H9 (cell line): Measurements from ENCODE around the gene NUP54. TPM values are rescaled to one million over a fixed set of nuclear protein-coding genes. Genes with fewer than 3 reads are reported as not detected.

ENCODE experiments used
- DNase-seq: peaks from one replicate; pipeline ENCODE4 v3.0.0-alpha.2; 2017
- H2AFZ ChIP-seq: one replicate; pipeline ENCODE4 v1.6.1; 2013; ENCODE audit warnings: mild to moderate bottlenecking, low read length, control low read depth, moderate library complexity
- H2AK5ac ChIP-seq: 2 replicates; pipeline ENCODE4 v1.6.1; 2013; ENCODE audit warnings: low read length, control low read depth, mixed read lengths; ENCODE audit not compliant: insufficient read length
- H2BK120ac ChIP-seq: one replicate; pipeline ENCODE4 v1.6.1; 2013; ENCODE audit warnings: low read depth, mild to moderate bottlenecking, low read length, control low read depth, inconsistent platforms; ENCODE audit not compliant: poor library complexity, severe bottlenecking
- H2BK12ac ChIP-seq: 2 replicates; pipeline ENCODE4 v1.6.1; 2013; ENCODE audit warnings: low read length, control low read depth, mixed read lengths, low read depth; ENCODE audit not compliant: insufficient read length
- H2BK15ac ChIP-seq: 2 replicates; pipeline ENCODE4 v1.6.1; 2013; ENCODE audit warnings: low read depth, low read length, control low read depth
- H2BK20ac ChIP-seq: one replicate; pipeline ENCODE4 v1.6.1; 2013; ENCODE audit warnings: low read depth, mild to moderate bottlenecking, low read length, control low read depth, inconsistent platforms; ENCODE audit not compliant: poor library complexity, severe bottlenecking
- H2BK5ac ChIP-seq: 2 replicates; pipeline ENCODE4 v1.6.1; 2013; ENCODE audit warnings: low read length, control low read depth, mixed read lengths; ENCODE audit not compliant: insufficient read length
- H3K14ac ChIP-seq: 2 replicates; pipeline ENCODE4 v1.6.1; 2013; ENCODE audit warnings: low read length, control low read depth; ENCODE audit not compliant: insufficient read depth
- H3K18ac ChIP-seq: 2 replicates; pipeline ENCODE4 v1.6.1; 2013; ENCODE audit warnings: low read depth, mild to moderate bottlenecking, mixed read lengths, low read length, control low read depth; ENCODE audit not compliant: insufficient read length
- H3K23ac ChIP-seq: 2 replicates; pipeline ENCODE4 v1.6.1; 2013; ENCODE audit warnings: low read length, control low read depth, mixed read lengths, low read depth; ENCODE audit not compliant: insufficient read length
- H3K23me2 ChIP-seq: 2 replicates; pipeline ENCODE4 v1.6.1; 2013; ENCODE audit warnings: low read depth, mild to moderate bottlenecking, mixed read lengths, low read length, control low read depth; ENCODE audit not compliant: insufficient read length, poor library complexity, severe bottlenecking
- H3K27ac ChIP-seq: 2 replicates; pipeline ENCODE4 v1.5.1; 2013; ENCODE audit warnings: low read length, control low read depth, mixed read lengths, low read depth; ENCODE audit not compliant: insufficient read length
- H3K27me3 ChIP-seq: 2 replicates; pipeline ENCODE4 v1.6.1; 2013; ENCODE audit warnings: low read length, control low read depth, inconsistent platforms; ENCODE audit not compliant: insufficient read depth
- H3K4ac ChIP-seq: 2 replicates; pipeline ENCODE4 v1.6.1; 2013; ENCODE audit warnings: low read depth, mild to moderate bottlenecking, control low read depth, inconsistent platforms, low read length, moderate library complexity
- H3K4me1 ChIP-seq: 2 replicates; pipeline ENCODE4 v1.6.1; 2013; ENCODE audit warnings: low read length, control low read depth, inconsistent platforms; ENCODE audit not compliant: insufficient read depth
- H3K4me2 ChIP-seq: 2 replicates; pipeline ENCODE4 v1.6.1; 2013; ENCODE audit warnings: low read length, control low read depth, mixed read lengths; ENCODE audit not compliant: insufficient read length, insufficient read depth
- H3K56ac ChIP-seq: 2 replicates; pipeline ENCODE4 v1.6.1; 2013; ENCODE audit warnings: low read depth, mild to moderate bottlenecking, mixed read lengths, low read length, control low read depth; ENCODE audit not compliant: insufficient read length
- H3K79me1 ChIP-seq: 2 replicates; pipeline ENCODE4 v1.6.1; 2013; ENCODE audit warnings: low read depth, mild to moderate bottlenecking, moderate library complexity, low read length, control low read depth, inconsistent platforms; ENCODE audit not compliant: insufficient read depth, poor library complexity, severe bottlenecking
- H3K79me2 ChIP-seq: 2 replicates; pipeline ENCODE4 v1.6.1; 2013; ENCODE audit warnings: low read length, control low read depth, inconsistent platforms; ENCODE audit not compliant: insufficient read depth
- H3K9ac ChIP-seq: 2 replicates; pipeline ENCODE4 v1.6.1; 2013; ENCODE audit warnings: low read length, control low read depth, mixed read lengths; ENCODE audit not compliant: insufficient read length; ENCODE audit errors: extremely low read depth
- H3K9me3 ChIP-seq: one replicate; pipeline ENCODE4 v1.6.1; 2013; ENCODE audit warnings: low read depth, low read length, inconsistent platforms; ENCODE audit not compliant: control insufficient read depth
- H3T11ph ChIP-seq: one replicate; pipeline ENCODE4 v1.6.1; 2013; ENCODE audit warnings: mild to moderate bottlenecking, low read length, control low read depth, inconsistent platforms
- H4K20me1 ChIP-seq: one replicate; pipeline ENCODE4 v1.6.1; 2013; ENCODE audit not compliant: control insufficient read depth, insufficient read length, insufficient read depth
- H4K5ac ChIP-seq: 2 replicates; pipeline ENCODE4 v1.6.1; 2013; ENCODE audit warnings: low read depth, mild to moderate bottlenecking, mixed read lengths, low read length, control low read depth; ENCODE audit not compliant: insufficient read length
- H4K8ac ChIP-seq: replicated peaks from 2 replicates; pipeline ENCODE4 v1.6.1; 2013; ENCODE audit warnings: low read length, control low read depth, mixed read lengths, low read depth; ENCODE audit not compliant: insufficient read length
- H4K91ac ChIP-seq: 2 replicates; pipeline ENCODE4 v1.6.1; 2013; ENCODE audit warnings: low read depth, mild to moderate bottlenecking, moderate library complexity, mixed read lengths, low read length, control low read depth; ENCODE audit not compliant: insufficient read length
- H3K27ac Mint-ChIP-seq, 3 experiments: 2 replicates in 2 of 3; 3 replicates in 1 of 3; pipeline ENCODE4 v1.8.0; 2020 to 2021; ENCODE audit warnings: mixed read lengths in 3 of 3, mild to moderate bottlenecking in 1 of 3, moderate library complexity in 1 of 3
- H3K27me3 Mint-ChIP-seq: 2 replicates; pipeline ENCODE4 v1.8.0; 2021; ENCODE audit warnings: low read depth, mild to moderate bottlenecking, moderate library complexity, mixed read lengths
- H3K36me3 Mint-ChIP-seq, 3 experiments: 2 replicates in 2 of 3; 3 replicates in 1 of 3; pipeline ENCODE4 v1.8.0; 2020 to 2021; ENCODE audit warnings: low read depth in 3 of 3, mixed read lengths in 3 of 3; ENCODE audit not compliant: insufficient read depth in 1 of 3
- H3K4me1 Mint-ChIP-seq, 2 experiments: 2 replicates each; pipeline ENCODE4 v1.8.0; 2020; ENCODE audit warnings: mixed read lengths in 2 of 2
- H3K4me3 Mint-ChIP-seq, 2 experiments: 2 replicates in 1 of 2; 3 replicates in 1 of 2; pipeline ENCODE4 v1.8.0; 2020 to 2021; ENCODE audit warnings: mild to moderate bottlenecking in 2 of 2, mixed read lengths in 2 of 2, moderate library complexity in 1 of 2
- H3K9me3 Mint-ChIP-seq, 2 experiments: 2 replicates in 1 of 2; 3 replicates in 1 of 2; pipeline ENCODE4 v1.8.0; 2020; ENCODE audit warnings: mild to moderate bottlenecking in 2 of 2, mixed read lengths in 2 of 2, moderate library complexity in 1 of 2
- CTCF ChIP-seq: fragments of 200-600 bp; sonication (generic); conservative IDR thresholded peaks from 3 replicates; pipeline ENCODE4 v1.8.0; 2021; ENCODE audit warnings: antibody characterized with exemption, mild to moderate bottlenecking
- WGBS: extraction: QIAGEN DNeasy Blood & Tissue Kit; methylation state at CpG from one replicate; pipeline ENCODE4 v1.1.7; 2013; ENCODE audit warnings: missing lambda C conversion rate, low lambda C conversion rate, mixed read lengths; ENCODE audit not compliant: insufficient read length; ENCODE audit errors: extremely low coverage; 5-methylcytosine and 5-hydroxymethylcytosine counted together
- total RNA-seq: library from RNA; stranded (reverse); gene quantifications from 2 replicates; pipeline ENCODE4 v1.2.1, GENCODE V29; 2021

Gene NUP54
- total RNA-seq, 1 experiment from 2014 or later = 129 TPM

GRCh38 chr4:76116821-76117220, 31.4 kb downstream of the NUP54 start:
- peaks cover 37 to 84% (median 70%) of the 10 kb centered on the region in 3 experiments for H3K36me3 Mint-ChIP-seq
- Histone ChIP-seq H4K8ac (no peak overlapping the region), H3K14ac (no peak overlapping the region), H2AK5ac (no peak overlapping the region), H4K20me1 (no peaks in the 10 kb centered on the region), H3K27me3 (no peaks in the 10 kb centered on the region), H3K23me2 (no peaks in the 10 kb centered on the region), H4K91ac (no peak overlapping the region), H3K4me2 (no peak overlapping the region), H3K18ac (no peak overlapping the region), H3K9ac (no peak overlapping the region), H3K56ac (no peak overlapping the region), H4K5ac (no peak overlapping the region), H2BK12ac (no peak overlapping the region), H3K9me3 (no peaks in the 10 kb centered on the region), H2BK15ac (no peak overlapping the region), H2BK5ac (no peak overlapping the region), H2AFZ (no peak overlapping the region), H3K23ac (no peak overlapping the region), H2BK120ac (no peak overlapping the region), H2BK20ac (no peak overlapping the region), H3K4ac (no peak overlapping the region), H3K79me2 (no peaks in the 10 kb centered on the region), H3K4me1 (no peaks in the 10 kb centered on the region), H3T11ph (no peak overlapping the region), H3K27ac (no peak overlapping the region), H3K79me1 (no peaks in the 10 kb centered on the region)
- H3K9me3 Mint-ChIP-seq = no peaks in the 10 kb centered on the region
- H3K4me1 Mint-ChIP-seq = no peaks in the 10 kb centered on the region
- no peak for DNase-seq
- H3K4me3 Mint-ChIP-seq = no peak overlapping the region
- no CpG with 5 or more reads among the region's 1 CpG for WGBS
- H3K27ac Mint-ChIP-seq = no peak overlapping the region
- H3K27me3 Mint-ChIP-seq = no peaks in the 10 kb centered on the region
- TF ChIP-seq CTCF = no peak
